GM12801 (cell line): ENCODE data around the gene SPEG.

Source experiments
- TF ChIP-seq, protein P1 (sequence below): IDR thresholded peaks from one replicate; pipeline ENCODE4 v1.5.1; 2011; ENCODE audit warnings: control low read depth; ENCODE audit not compliant: insufficient read length; ENCODE audit errors: extremely low read depth

Gene SPEG

DNA sequence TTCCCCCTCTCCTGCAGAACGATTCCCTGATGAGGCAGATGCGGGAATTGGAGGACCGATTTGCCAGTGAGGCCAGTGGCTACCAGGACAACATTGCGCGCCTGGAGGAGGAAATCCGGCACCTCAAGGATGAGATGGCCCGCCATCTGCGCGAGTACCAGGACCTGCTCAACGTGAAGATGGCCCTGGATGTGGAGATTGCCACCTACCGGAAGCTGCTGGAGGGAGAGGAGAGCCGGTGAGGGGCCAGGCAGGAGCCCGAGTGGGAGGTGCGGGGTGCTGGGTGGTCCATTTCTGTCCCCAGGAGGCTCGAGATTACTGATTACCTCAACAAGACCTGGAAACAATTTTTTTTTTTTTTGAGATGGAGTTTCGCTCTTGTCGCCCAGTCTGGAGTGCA lies 13.3 kb upstream of the SPEG start:
- TF ChIP-seq, protein P1, sequence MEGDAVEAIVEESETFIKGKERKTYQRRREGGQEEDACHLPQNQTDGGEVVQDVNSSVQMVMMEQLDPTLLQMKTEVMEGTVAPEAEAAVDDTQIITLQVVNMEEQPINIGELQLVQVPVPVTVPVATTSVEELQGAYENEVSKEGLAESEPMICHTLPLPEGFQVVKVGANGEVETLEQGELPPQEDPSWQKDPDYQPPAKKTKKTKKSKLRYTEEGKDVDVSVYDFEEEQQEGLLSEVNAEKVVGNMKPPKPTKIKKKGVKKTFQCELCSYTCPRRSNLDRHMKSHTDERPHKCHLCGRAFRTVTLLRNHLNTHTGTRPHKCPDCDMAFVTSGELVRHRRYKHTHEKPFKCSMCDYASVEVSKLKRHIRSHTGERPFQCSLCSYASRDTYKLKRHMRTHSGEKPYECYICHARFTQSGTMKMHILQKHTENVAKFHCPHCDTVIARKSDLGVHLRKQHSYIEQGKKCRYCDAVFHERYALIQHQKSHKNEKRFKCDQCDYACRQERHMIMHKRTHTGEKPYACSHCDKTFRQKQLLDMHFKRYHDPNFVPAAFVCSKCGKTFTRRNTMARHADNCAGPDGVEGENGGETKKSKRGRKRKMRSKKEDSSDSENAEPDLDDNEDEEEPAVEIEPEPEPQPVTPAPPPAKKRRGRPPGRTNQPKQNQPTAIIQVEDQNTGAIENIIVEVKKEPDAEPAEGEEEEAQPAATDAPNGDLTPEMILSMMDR = no peak

DNA sequence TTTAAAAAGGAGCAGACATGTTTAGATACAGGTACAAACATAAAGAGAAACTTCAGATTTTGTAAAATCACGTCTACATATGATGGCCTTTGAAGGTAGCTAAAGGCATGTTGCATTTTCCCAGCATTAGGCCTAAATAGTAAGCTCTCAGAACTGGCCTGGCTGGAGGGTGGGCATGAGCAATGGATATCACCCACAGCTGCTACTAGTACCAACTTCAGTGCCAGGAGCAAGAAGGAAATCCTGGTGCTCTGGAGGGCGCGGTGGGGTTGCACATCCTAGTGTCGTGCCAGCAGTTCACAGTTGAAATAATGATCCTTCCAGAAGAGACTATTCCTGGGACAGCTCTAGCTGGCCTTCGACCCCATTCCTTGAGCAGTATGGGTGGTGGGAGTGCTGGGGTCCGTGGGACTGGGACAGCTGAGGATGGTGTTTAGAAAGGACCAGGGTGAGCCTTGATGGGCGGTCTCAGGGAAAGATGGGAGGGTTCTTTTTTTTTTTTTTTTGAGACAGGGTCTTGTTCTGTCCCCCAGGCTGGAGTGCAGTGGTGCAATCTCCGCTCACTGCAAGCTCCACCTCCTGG lies 11.6 kb upstream of the SPEG start:
- TF ChIP-seq, protein P1 = no peak

DNA sequence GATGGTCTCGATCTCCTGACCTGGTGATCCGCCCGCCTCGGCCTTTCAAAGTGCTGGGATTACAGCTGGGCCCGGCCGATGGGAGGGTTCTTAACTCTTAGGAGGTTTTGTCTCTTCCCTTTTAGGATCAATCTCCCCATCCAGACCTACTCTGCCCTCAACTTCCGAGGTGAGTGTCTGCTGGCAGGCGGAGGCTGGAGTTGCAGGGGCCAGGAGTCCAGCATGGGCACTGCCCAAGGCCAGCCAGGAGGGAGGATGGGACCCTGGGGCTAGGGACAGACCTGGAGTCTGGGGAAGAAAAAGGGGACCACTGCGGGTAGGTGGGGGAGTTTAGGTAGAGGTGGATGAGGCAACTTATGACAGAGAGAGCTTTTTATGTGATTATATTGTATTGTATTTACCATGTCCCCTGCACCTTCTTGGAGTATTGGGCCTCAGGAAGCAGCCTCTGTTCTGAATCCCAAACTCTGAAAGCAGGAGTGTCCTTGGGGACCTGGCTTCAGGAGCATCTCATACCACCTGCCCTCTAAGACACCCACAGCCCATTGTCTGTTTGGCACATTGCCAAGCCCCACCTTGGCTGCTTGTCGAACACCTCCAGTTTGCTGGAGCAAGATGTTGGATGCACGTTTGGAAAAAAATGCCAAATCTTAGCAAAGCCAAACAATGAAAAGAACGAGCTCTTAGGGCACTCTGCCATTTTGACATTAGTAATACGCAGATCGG lies 10.8 kb upstream of the SPEG start:
- TF ChIP-seq, protein P1 = no peak

DNA sequence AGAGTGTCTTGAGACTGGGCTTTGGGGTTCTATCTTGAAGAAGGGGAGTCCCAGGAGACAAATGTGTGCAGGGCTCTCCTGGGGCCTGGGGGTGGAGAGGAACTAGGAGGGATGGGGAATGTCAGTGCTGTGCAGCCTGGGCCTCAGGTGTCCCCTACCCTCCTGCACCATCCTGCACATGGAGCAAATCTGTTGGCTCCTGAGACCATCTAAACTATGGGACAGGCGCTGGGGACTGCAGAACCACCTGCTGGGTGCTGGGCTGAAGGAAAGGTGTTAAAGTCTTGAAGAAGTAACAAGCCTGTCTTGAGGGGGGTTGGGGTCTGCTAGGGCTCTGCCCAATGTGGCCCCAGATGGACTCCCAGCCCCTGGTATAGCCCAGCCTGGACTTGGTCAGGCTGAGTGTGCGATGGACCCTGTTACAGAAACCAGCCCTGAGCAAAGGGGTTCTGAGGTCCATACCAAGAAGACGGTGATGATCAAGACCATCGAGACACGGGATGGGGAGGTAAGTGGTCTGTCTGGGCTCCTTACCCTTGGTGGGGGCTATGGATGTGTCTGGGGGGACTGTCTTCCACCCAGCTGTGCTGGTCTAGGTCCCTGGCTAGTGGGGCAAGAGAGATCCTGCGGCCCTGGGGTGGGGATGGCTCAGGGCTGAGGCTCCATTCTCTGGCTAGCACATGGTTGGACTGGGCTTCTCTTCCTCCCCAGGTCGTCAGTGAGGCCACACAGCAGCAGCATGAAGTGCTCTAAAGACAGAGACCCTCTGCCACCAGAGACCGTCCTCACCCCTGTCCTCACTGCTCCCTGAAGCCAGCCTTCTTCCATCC lies 9.2 kb upstream of the SPEG start:
- TF ChIP-seq, protein P1 = no peak

DNA sequence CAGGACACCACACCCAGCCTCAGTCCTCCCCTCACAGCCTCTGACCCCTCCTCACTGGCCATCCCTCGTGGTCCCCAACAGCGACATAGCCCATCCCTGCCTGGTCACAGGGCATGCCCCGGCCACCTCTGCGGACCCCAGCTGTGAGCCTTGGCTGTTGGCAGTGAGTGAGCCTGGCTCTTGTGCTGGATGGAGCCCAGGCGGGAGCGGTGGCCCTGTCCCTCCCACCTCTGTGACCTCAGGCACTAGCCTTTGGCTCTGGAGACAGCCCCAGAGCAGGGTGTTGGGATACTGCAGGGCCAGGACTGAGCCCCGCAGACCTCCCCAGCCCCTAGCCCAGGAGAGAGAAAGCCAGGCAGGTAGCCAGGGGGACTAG lies 8.6 kb upstream of the SPEG start:
- TF ChIP-seq, protein P1 = no peak

DNA sequence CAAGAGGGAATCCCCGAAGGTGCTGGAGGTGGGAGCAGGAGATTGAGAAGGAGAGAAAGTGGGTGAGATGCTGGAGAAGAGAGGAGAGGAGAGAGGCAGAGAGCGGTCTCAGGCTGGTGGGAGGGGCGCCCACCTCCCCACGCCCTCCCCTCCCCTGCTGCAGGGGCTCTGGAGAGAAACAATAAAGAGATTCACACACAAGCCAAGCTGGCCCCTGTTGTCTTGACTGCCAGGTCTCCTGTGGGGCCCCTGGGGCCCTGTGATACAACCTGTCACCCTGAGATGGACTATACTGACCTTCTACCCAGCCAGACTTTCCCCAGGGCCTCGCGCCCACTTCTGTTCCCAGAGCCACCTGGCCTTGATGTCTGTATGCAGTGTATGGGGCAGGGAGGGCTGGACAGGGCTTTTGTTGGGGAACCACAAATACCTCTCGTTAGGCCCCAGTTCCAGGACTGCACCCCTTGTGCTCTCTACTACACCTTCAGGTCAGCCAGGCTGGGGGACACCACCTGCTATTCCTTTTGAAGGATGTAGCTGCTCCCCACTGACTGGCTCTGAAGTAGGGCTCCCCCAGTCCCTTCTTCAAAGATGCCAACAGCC lies 8.0 kb upstream of the SPEG start:
- TF ChIP-seq, protein P1 = no peak

DNA sequence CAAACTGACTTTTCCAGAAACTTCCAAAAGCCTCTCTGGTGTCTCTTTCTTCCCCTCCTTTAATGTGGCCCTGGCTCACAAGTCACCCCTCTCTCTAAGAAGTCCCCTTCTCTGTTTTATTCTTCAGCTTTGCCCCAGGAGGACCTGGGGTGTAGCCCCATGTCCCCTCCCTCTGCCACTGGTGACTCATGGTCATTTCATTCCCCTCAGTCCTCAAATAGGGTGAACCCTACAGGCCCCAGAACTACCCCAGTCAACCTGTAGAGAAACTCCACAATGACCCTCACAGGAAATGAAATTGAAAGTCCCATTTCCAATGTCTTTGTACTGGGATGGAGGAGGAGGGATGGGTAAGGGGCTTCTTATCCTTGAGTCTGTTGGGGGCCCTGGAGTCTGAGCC lies 6.2 kb upstream of the SPEG start:
- TF ChIP-seq, protein P1 = no peak
